ENCODE data around the gene ADAMTS8. TPM values are rescaled to one million over a fixed set of nuclear protein-coding genes. Genes with fewer than 3 reads are reported as not detected.

The ADAMTS8 gene
- total and polyA plus RNA-seq, 8 donors = 0.58 to 24.1 (median 4.8) TPM

GRCh38 chr11:130448416-130449309, 20.3 kb upstream of the ADAMTS8 start, which contains the start of gene ADAMTS15:
Gene ADAMTS15, plus strand, starts transcription at chr11:130448645. Its CDS starts 329 bp downstream, at chr11:130448974.
- TF ChIP-seq POLR2AphosphoS5 (IDR thresholded peaks at IDR 0.05) = peak in 2 of 3 donors; percentile 73 to 80
- TF ChIP-seq EP300 (IDR thresholded peaks at IDR 0.05) = no peak
- Histone ChIP-seq H3K27ac (peak within 1 kb of the TSS; percentile 64 to 84 (median 76)), H3K4me3 (peak within 1 kb of the TSS; percentile 56 to 72 (median 58)), H3K4me1 (peaks cover 26 to 47% (median 40%) of the 10 kb centered on the region in 4 donors), H3K27me3 (peaks cover 0 to 27% (median 11%) of the 10 kb centered on the region in 3 donors), H3K9me3 (no peaks in the 10 kb centered on the region), H3K36me3 (no peaks in the 10 kb centered on the region)
- 0 to 2% (median 1%) methylated on average over 56 to 75 of the region's 75 CpGs for WGBS, 5 donors
- peak; percentile 86 to 95 for DNase-seq
- intact Hi-C loops (cut with DNase I; ENCODE audit: low total_unique reads) = loop anchor here (10.0 kb wide), 1 partner anchor 196 kb away; no protein-coding TSS in a partner anchor

- peak overlapping the region; percentile 64 to 84 (median 76) for H3K27ac ChIP-seq
- WGBS, 5 donors = 6 to 17% (median 11%) methylated on average over 10 to 11 of the region's 11 CpGs
- H3K27me3 ChIP-seq = peaks cover 0 to 27% (median 11%) of the 10 kb centered on the region in 3 donors
- intact Hi-C loops (cut with DNase I; ENCODE audit: low total_unique reads) = loop anchor here (10.0 kb wide), 1 partner anchor 197 kb away; no protein-coding TSS in a partner anchor
- H3K9me3 ChIP-seq = no peaks in the 10 kb centered on the region
- H3K4me3 ChIP-seq = peak overlapping the region; percentile 56 to 72 (median 58)
- TF ChIP-seq POLR2AphosphoS5 (IDR thresholded peaks at IDR 0.05) (no peak), CTCF (IDR thresholded peaks at IDR 0.05) (no peak), EP300 (IDR thresholded peaks at IDR 0.05) (no peak), POLR2A (IDR thresholded peaks at IDR 0.05) (no peak)
- H3K4me1 ChIP-seq = peaks cover 26 to 47% (median 40%) of the 10 kb centered on the region in 4 donors
- no peaks in the 10 kb centered on the region for H3K36me3 ChIP-seq
- DNase-seq = no peak
These were observed 19.6 kb upstream of the ADAMTS8 start for GRCh38 chr11:130448039-130448415.

- Histone ChIP-seq H3K9me3 (no peaks in the 10 kb centered on the region), H3K4me1 (peaks cover 16 to 30% (median 29%) of the 10 kb centered on the region in 4 donors), H3K4me3 (no peak overlapping the region), H3K27ac (no peak overlapping the region), H3K27me3 (peaks cover 0 to 27% (median 11%) of the 10 kb centered on the region in 3 donors), H3K36me3 (no peaks in the 10 kb centered on the region)
- TF ChIP-seq POLR2AphosphoS5 (IDR thresholded peaks at IDR 0.05) (no peak), POLR2A (IDR thresholded peaks at IDR 0.05) (no peak), CTCF (IDR thresholded peaks at IDR 0.05) (no peak), EP300 (IDR thresholded peaks at IDR 0.05) (no peak)
- peak in 1 of 2 donors; percentile 57 for DNase-seq
- intact Hi-C loops (cut with DNase I; ENCODE audit: low total_unique reads) = loop anchor here (10.0 kb wide), 1 partner anchor 199 kb away; no protein-coding TSS in a partner anchor
- 57 to 91% (median 85%) methylated on average over 3 of the region's 3 CpGs for WGBS, 5 donors
These were observed 17.4 kb upstream of the ADAMTS8 start for GRCh38 chr11:130445788-130446187.

GRCh38 chr11:130442737-130443136, 14.3 kb upstream of the ADAMTS8 start:
- intact Hi-C loops (cut with DNase I; ENCODE audit: low total_unique reads) = loop anchor here (10.0 kb wide), 1 partner anchor 202 kb away; no protein-coding TSS in a partner anchor
- peak overlapping the region in 2 of 5 donors; percentile 23 to 46 for H3K27ac ChIP-seq

More at GRCh38 chr11:130442737-130443136, 14.3 kb upstream of the ADAMTS8 start:
- Histone ChIP-seq H3K4me3 (no peak overlapping the region), H3K27me3 (no peaks in the 10 kb centered on the region), H3K4me1 (peaks cover 0 to under 1% (median 0%) of the 10 kb centered on the region in 4 donors), H3K9me3 (no peaks in the 10 kb centered on the region), H3K36me3 (no peaks in the 10 kb centered on the region)
- DNase-seq = peak in 1 of 2 donors; percentile 78
- 69 to 82% (median 71%) methylated on average over 4 of the region's 4 CpGs for WGBS, 5 donors
- TF ChIP-seq POLR2A (IDR thresholded peaks at IDR 0.05) = no peak
- no peak for TF ChIP-seq CTCF (IDR thresholded peaks at IDR 0.05)
- no peak for TF ChIP-seq POLR2AphosphoS5 (IDR thresholded peaks at IDR 0.05)
- TF ChIP-seq EP300 (IDR thresholded peaks at IDR 0.05) = no peak

All from stomach (tissue), 9 donors.